ENCODE measurements around the gene GLRX3. TPM values are rescaled to one million over a fixed set of nuclear protein-coding genes. Genes with fewer than 3 reads are reported as not detected.
A peak's percentile ranks its signal among the peaks of the same experiment; 100 is the strongest.
"Not testable (repeated sequence)": the region's sequence is repeated elsewhere in the genome, so short reads cannot be mapped to it uniquely, and the experiment has no call there.

The GLRX3 gene
- total RNA-seq = 10 to 100 TPM; 20.0 to 58.4 (median 45.0) TPM

DNA sequence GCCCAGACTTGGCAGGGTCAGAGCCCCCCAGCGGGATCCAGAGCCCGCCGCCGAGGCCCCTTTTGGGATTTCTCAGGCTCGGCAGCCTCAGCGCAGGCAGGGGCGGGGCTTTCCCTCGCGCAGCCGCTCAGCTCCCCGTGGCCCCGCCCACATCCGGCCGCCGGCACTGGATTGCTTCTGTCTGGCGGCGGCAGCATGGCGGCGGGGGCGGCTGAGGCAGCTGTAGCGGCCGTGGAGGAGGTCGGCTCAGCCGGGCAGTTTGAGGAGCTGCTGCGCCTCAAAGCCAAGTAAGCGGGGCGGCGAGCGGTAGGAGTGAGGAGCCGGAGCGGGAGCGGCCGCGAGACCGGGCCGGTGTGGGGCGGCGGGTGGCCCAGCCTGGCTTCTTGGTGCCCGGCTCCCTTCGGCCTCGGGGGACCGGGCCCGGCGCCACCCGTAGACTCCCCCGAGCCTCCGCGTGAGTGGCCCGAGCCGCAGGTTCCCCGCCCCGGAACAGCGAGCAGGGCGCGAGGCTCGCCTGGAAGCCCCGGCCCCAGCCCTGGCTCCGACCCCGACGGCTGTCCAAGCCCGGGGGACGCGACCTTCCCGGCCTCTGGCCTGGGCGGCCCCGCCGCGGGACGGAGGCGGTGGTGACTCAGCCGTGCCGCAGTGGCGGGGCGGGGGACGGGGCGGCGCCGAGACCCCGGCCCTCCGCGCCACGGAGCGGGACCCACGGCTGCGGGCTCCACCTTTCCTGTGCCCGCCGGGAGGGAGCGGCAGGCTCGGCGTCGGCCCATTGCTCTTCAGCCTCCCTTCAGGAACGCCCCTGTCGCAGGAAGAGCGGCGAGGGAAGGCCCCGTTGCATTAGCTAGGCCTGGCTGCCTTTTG lies at the start of gene GLRX3:
Gene GLRX3, plus strand, starts transcription at position 166 of the 864 bp plus-strand sequence. Its CDS starts 30 bp downstream, at position 196.
- peak within 1 kb of the TSS; percentile 78 to 81 for H3K27ac ChIP-seq
- intact Hi-C loops (cut with DNase I; ENCODE audit: low total_unique reads) = no loop called here
- peak; percentile 85 to 86 for DNase-seq
- no peaks in the 10 kb centered on the region for H3K36me3 ChIP-seq
- no peaks in the 10 kb centered on the region for H3K9me3 ChIP-seq
- H3K4me1 ChIP-seq = peaks cover 6 to 13% of the 10 kb centered on the region in 2 donors
- H3K27me3 ChIP-seq = no peaks in the 10 kb centered on the region
- H3K4me3 ChIP-seq = peak within 1 kb of the TSS; percentile 90 to 91
- peak; percentile 36 to 64 for TF ChIP-seq POLR2A (IDR thresholded peaks at IDR 0.05)
- TF ChIP-seq, protein P1, sequence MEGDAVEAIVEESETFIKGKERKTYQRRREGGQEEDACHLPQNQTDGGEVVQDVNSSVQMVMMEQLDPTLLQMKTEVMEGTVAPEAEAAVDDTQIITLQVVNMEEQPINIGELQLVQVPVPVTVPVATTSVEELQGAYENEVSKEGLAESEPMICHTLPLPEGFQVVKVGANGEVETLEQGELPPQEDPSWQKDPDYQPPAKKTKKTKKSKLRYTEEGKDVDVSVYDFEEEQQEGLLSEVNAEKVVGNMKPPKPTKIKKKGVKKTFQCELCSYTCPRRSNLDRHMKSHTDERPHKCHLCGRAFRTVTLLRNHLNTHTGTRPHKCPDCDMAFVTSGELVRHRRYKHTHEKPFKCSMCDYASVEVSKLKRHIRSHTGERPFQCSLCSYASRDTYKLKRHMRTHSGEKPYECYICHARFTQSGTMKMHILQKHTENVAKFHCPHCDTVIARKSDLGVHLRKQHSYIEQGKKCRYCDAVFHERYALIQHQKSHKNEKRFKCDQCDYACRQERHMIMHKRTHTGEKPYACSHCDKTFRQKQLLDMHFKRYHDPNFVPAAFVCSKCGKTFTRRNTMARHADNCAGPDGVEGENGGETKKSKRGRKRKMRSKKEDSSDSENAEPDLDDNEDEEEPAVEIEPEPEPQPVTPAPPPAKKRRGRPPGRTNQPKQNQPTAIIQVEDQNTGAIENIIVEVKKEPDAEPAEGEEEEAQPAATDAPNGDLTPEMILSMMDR (IDR thresholded peaks at IDR 0.05) = peak in 1 of 4 experiments; percentile 41

GRCh38 chr10:130090565-130090964 lies 45.6 kb upstream of the GLRX3 start:
- H3K4me3 ChIP-seq; H3K36me3 ChIP-seq; intact Hi-C loops (cut with DNase I; ENCODE audit: low total_unique reads); H3K27ac ChIP-seq; H3K27me3 ChIP-seq; H3K4me1 ChIP-seq; H3K9me3 ChIP-seq; DNase-seq: not testable (repeated sequence)

- DNase-seq = no peak
- Histone ChIP-seq H3K36me3 (no peaks in the 10 kb centered on the region), H3K27me3 (no peaks in the 10 kb centered on the region), H3K9me3 (no peaks in the 10 kb centered on the region), H3K4me1 (no peaks in the 10 kb centered on the region), H3K27ac (no peak overlapping the region), H3K4me3 (no peak overlapping the region)
- TF ChIP-seq, protein P1 (IDR thresholded peaks at IDR 0.05) = no peak
- TF ChIP-seq POLR2A (IDR thresholded peaks at IDR 0.05) = no peak
- intact Hi-C loops (cut with DNase I; ENCODE audit: low total_unique reads) = no loop called here
These were observed 36.8 kb upstream of the GLRX3 start for GRCh38 chr10:130099344-130099743.

DNA sequence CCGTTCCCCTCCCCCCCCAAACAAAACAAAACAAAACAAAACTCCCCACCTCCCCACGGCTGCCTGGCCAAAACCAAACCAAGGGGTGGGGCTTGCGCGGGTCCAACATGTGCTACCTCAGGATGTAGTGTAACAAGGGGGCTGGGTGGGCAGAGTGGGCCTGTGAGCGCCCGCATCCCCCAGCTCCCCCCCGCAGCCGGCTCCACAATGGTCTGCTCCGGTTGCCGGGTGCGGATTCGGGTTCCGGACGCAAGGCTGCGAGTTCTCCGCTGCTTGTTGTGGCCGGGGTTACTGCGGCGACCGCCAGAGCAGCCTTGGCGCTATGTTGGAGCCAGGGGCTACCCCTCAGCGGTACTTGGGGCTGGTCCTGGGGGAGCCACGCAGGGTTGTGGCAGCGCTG lies 30.5 kb upstream of the GLRX3 start:
- Histone ChIP-seq H3K36me3 (no peaks in the 10 kb centered on the region), H3K4me3 (no peak overlapping the region), H3K27ac (no peak overlapping the region), H3K9me3 (no peaks in the 10 kb centered on the region), H3K27me3 (no peaks in the 10 kb centered on the region), H3K4me1 (no peaks in the 10 kb centered on the region)
- intact Hi-C loops (cut with DNase I; ENCODE audit: low total_unique reads) = no loop called here
- TF ChIP-seq, protein P1 (IDR thresholded peaks at IDR 0.05) = no peak
- no peak for DNase-seq

DNA sequence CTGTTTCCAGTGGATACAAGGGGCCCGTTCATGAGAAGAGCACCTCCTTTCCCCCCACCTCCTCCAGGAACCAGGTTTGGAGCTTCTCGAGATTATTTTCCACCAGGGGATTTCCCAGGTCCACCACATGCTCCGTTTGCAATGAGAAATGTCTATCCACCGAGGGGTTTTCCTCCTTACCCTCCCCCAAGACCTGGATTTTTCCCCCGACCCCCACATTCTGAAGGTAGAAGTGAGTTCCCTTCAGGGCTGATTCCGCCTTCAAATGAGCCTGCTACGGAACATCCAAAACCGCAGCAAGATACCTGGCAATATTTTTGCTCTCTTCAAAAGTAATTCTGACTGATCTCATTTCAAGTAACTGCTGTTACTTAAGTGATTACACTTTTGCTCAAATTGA lies 28.0 kb upstream of the GLRX3 start:
- intact Hi-C loops (cut with DNase I; ENCODE audit: low total_unique reads) = not testable (repeated sequence)

DNA sequence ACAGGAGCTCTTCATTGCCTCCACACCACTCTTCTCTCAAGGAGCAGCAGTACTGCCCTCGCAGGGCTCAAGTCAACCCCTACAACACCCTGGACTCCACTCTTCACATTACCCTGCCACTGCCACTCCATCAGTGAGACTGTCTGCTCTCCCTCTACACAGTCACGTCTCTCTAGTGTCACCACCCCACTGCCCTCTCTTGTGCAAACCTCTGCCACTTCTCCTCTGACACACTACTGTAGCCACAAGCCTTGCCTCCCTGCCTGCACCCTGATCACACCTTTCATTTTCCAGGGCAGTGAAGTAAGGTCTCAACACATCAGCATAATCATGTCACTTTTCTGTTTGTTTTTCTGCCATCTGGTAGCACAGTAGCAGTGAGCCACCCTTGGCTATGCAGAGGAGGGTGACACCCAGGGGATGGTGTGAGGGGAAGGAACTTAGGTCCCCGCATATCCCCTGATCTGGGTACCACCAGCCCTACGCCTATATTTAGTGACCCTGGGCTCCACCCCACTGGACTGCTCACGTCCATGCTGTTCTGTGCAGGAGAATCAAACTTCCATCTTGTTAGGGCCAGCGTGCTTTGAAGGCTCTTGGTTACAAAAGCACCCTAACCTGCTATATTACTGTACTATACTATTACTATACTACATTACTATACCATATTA lies 27.1 kb upstream of the GLRX3 start:
- intact Hi-C loops (cut with DNase I; ENCODE audit: low total_unique reads) = no loop called here
- H3K27ac ChIP-seq = peak overlapping the region; percentile 16 to 97
- H3K4me1 ChIP-seq = peaks cover 0 to 6% of the 10 kb centered on the region in 2 donors
- DNase-seq = no peak
- no peak for TF ChIP-seq POLR2A (IDR thresholded peaks at IDR 0.05)
- TF ChIP-seq, protein P1 (IDR thresholded peaks at IDR 0.05) = no peak
- no peaks in the 10 kb centered on the region for H3K36me3 ChIP-seq
- H3K9me3 ChIP-seq = no peaks in the 10 kb centered on the region
- H3K27me3 ChIP-seq = no peaks in the 10 kb centered on the region
- H3K4me3 ChIP-seq = peak overlapping the region; percentile 58 to 66

More for the DNA sequence above, 28.0 kb upstream of the GLRX3 start:
- DNase-seq, H3K27ac ChIP-seq, H3K4me1 ChIP-seq, H3K9me3 ChIP-seq, H3K4me3 ChIP-seq, H3K36me3 ChIP-seq, H3K27me3 ChIP-seq: not testable (repeated sequence)

Data from uterus (tissue), 4 donors.